Dermis blood vessel endothelial cell (primary cell): Measurements from ENCODE around the gene WDR27. TPM values are rescaled to one million over a fixed set of nuclear protein-coding genes. Genes with fewer than 3 reads are reported as not detected.

Experiments
- DNase-seq: peaks from one replicate; pipeline ENCODE4 v3.0.0; 2010
- total RNA-seq: library from RNA; depleted of rRNA; stranded (reverse); fragments of >200 nt; gene quantifications from 2 replicates; pipeline ENCODE4 v1.2.3, GENCODE V29; 2014

WDR27 gene
- total RNA-seq, 1 donor from 2014 or later = 39.5 TPM

DNA sequence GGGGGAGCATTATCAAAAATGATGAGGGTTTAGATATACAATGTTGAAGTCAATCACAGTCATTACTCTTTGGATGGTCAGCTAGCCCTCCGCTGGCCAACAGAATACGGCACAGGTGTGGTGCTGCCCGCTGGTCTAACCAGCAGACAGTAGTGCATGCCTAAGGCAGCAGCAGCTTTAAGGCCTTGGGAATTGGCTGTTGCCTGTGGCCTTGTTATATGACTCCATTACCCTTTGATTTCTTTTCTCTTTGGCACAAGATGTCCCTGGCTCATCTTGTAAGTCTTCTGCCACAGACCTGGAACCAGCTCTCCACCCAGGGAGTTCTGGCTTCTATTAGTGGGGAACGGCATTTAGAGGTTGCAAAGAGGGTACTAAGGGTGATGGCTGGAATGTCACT is 110.2 kb downstream of the WDR27 start:
- no peak for DNase-seq

DNA sequence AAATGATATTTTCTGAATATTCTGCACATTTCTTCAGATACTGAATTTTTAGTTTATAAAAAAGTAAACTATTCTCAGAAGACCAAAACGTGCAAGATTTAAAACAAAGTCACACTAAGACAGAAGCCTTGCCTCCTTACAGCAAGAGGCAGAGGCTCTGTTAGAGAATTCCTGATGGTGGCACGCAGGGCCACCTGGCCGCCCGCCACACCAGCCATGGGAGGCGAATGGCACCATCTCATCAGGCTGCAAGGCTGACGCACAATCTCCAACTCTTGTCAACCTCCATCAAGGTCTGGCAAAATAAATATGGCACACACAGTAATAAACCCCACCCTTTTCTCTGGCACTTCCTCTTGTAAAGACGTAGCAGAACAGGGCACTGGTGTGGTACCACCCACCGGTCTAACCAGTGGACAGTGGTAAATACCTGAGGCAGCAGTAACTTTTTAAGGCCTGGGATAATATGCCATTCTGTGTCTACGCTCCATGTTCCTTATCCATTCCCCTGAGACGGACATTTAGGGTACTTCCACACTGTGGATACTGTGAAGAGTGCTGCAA is 111.4 kb downstream of the WDR27 start:
- DNase-seq = no peak

DNA sequence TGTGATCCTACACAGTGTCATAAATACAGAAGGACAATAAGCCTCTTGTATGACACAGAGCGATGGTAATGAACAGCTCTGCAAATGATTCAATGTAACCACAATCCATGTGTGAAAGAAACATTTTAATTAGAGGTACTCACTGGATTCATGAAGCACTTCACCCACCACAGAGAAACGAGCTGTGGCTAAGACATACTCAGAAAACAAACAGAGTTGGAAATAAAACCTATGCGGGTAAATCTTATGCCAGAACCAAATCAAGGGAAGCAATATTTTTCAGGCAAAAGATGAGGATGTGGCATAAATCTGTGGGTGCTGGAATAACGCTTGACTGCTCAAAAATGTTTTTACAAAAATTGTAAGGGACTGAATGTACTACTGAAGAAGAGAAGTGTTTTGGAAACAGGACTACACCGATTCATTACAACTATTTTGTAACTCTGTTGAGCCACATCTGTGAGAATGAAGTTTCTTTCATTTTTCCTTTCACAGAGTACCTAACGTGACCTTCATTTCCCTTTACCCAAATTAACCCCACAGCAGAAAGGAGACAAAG is 112.1 kb downstream of the WDR27 start:
- DNase-seq = peak; percentile 12

DNA sequence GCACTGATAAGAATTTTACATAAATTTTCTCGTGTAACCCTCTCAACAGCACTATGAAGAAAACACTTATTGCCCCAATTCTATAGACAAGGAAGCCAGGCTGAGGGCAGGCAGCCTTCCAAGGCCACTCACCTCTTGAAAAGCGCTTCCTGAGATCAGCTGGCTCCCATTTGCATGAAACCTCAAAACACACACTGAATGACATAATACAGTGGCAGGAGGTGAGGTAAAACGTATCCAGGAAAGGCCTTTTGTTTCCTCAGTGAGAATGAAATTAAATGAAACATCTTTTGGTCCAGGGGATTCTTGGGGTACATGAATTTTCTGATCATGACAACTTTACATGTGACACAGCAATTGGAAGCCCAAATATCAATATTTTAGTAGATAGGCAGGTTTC is 112.5 kb downstream of the WDR27 start:
- peak; percentile 89 for DNase-seq

DNA sequence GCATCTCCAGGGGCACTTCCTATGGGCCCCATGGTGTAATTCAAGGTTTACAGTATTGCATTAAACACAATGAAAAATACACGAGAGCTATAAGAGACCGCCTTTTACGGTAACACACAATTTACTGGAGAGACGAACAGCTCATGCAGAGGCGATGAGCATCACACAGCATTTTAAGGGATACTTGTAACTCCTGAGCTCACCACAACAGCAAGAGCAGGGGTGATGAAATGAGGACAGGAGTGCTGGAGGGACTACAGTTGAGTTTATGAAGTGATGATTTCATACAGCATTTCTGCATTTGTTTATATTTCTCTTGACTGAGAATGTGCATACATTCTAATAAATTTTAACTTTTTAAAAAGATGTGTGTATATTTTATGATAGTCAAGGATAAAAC is 113.9 kb downstream of the WDR27 start:
- no peak for DNase-seq

DNA sequence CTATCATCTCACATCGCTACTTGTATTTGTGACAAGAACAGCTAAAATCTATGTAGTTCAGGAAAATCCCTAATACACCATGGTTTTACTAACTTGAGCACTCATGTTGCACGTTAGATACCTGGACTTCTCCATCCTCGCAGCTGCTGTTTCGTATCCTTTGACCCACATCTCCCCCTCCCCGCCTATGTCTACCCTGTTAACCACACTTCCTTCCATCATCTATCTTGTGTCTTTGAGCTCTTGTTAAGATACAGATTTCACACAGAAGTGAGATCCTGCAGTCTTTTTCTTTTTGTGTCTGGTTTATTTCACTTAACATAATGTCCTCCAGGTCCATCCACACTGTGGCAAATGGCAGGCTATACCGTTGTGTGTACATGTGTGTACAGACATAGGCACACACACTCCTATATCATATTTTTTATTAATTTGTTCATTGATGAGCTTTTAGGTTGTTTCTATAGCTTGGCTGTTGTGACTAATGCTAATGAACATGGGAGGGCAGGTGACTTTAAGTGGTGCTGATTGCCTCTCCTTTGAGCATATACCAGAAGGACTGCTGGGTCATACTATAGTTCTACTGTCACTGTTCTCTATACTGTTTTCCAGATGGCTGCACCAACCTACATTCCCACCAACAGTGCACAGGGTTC is 117.8 kb downstream of the WDR27 start:
- DNase-seq = no peak

DNA sequence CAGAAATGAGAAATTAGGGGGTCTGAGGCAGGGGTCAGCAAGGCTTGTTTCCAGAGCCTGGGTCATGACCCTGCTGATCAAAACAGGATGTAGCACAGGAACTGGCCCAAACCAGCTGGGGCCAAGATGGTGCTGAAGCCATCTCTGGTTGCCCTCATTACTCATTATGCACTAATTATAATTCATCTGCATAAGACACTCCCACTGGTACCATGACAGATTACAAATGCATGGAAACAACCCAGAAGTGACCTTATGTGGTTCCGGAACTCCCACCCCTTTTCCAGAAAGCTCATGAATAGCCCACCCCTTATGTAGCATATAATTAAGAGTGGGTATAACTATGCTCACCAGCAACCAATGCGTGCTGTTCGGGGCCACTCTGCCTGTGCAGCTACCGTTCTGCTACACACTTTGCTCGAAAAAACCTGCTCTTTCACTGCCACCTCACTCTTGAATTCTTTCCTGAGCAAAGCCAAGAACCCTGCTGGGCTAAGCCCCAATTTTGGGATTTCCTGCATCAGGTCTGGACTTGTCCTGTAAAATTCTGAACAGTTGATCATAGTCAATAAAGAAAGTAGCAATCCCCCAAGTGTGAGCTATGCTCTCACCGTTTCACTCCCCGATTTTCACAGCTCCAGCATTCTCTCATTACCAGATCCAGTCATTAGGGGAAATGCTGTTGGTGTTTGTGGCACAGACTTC is 122.3 kb downstream of the WDR27 start:
- no peak for DNase-seq

DNA sequence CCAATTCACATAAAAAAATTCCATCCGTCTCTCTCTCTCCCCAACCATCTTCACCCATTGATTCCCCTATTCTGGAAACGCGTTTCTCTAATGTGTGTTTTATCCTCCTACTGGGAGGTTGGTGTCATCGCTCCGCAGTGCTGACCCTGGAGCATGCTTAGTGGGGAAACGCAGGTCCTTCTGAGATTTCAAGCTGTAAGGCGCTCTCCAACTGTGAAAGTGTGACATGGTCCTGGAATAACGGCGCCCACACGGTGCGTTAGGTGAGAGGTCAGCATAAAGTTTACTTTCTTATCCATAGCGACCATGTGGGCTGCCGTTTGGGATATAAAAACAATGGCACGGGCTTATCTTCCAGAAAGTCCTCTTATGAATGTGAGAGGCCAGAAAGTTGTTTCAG is 123.9 kb downstream of the WDR27 start:
- peak; percentile 34 for DNase-seq

DNA sequence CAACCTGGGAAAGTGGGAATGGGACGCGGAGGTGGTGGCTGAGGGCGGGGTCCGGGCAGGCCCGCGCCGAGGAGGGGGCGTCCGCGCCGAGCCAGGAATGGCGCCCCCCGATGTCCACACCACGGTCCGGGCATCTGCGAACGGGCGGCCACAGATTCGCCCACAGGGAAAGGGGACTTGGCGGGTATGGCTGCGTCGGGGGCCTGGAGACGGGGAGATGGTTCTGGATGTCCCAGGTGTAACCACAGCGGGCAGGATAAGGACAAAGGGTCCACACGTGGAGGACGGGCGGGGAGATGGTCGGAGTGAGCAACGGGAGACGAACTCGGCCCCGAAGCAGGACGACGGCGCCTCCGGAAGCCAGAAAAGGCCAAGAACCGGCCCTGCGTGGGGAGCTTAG is 124.6 kb downstream of the WDR27 start:
- peak; percentile 7 for DNase-seq

DNA sequence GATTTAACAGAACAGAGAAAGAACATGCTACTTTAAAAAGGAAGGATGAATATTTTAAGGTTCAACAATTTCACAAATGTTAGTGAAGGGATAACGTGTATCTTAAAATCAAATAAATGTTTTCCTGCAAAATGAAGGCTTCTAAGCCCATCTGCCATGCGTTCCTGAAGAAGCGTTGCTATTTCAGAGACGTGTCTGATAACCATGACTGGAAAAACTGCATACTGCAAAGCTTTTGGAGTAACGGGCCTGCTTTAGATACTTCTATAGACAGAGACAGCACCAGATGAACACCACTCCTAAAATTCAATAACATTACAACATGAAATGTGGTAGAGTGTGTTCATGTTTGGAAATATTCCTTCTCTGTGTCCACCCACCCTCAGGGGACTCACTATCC is 126.0 kb downstream of the WDR27 start:
- DNase-seq = no peak

DNA sequence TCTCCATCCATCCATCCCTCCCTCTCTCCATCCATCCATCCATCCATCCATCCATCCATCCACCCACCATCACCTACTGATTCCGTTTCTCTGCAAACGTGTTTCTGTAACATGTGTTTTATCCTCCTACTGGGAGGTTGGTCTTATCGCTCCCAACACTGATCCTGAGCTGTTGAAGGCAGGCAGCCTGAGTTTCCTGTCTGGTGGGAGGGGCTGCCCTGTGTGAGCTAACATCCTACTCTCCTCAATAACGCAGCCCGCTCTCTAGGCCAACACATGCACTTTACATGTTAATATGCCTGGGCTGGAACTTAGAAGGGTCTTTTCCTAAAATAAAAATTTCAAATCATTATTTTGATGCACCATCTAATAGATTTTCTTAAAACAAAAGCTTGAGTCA is 126.5 kb downstream of the WDR27 start:
- peak; percentile 52 for DNase-seq

DNA sequence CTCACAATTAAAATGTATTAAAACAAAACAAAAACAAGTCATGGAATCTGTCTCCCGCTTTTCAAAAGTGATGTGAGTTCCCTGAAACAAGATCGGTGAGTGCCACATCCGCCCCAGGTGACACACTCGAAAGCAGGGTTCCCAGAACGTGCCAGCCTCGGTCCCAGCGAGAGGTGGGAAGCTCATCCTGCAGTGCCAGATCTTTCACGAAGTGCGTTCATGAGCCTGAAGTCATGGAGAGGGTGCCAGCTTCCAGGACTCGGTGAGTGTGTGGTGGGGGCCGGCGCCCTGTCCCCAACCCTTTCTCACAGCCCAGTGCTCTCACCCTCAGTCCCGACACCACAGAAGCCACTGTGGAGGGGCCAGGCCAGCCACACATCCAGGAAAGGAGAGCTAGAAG is 127.4 kb downstream of the WDR27 start:
- no peak for DNase-seq

DNA sequence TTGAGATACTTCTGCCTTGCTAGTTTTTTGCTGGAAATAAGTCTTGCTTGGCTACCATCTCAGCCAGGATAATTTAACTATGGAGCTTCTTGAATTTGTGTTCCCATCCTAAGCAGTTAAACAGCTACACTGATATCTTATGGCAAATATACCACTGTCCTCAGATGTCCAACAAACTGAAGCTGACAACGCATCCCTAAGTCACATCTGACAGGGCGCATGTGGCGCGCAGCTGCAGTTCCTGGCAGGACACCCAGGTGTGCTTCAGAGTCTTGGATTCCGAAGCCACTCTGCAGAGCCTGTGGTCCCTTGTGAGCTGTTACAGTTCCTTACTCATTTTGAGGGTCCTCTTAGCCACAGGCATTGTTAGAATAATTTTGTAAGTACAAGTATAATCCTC is 127.9 kb downstream of the WDR27 start:
- no peak for DNase-seq

DNA sequence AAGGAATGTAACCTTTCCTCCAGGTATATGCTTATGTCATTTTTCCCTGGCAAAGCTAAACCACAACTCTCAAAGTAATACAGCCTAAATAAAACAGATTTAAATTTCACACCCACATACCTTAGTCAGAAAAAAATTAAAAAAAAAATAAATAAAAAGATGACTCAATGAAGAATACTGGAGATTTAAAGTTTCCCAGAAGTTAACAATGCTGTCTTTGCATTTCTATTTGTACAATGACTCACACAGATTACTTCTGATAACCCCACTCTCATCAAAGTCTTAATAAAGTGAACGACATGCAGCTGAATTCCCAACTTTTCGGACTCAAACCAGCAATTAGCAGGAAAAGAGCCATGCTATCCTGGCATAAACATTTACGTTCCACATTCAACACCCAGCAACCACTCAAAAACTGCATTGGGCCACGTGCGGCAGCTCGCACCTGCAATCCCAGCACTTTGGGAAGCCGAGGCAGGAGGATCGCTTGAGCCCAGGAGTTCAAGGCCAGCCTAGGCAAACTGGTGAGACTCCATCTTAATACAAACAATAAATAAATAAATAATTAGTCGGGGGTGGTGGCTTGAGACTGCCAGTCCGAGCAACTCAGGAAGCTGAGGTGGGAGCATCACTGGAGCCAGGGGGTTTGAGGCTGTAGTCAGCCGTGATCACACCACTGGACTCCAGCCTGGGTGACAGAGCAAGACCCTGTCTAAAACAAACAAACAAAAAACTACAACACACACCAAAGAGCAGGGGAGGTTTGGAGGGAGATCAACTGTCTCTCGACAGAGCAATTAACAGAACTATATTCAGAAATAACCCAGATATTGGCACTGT is 130.5 kb downstream of the WDR27 start:
- peak; percentile 65 for DNase-seq

DNA sequence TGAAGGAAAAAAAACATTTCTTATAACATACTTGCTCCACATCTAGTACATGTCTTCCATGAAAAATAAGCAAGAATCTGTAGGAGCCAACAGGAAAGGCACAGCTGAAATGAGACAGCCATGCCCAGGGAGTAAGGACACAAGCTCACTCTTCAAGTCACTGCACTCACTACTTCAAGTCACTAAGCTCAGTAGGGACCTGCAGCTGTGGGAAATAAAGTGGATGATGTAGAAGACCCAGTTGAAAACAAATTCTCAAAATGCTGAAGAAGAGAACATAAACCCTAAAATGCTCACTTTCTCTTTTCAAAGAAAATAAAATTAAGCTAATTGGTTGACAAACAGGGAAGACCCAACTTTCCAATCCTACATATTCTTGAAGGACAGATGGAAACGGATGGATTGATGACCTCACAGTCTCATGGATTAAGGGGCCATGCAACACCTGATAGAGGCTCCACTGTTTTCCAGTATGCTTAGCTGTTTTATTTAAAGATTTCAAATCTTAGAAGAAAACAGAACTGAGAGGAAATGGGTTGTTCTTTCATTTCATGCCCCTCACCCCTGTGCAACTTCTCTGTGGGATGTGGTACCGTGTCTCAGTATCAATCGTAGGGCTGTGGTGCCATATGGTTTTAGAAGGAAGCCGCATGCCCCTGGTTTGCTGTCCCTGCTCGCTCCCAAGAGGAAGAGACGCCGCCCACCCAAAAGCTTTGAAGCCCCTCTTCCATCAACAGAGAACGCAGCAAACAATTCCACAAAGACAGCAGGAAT is 133.3 kb downstream of the WDR27 start:
- DNase-seq = no peak

DNA sequence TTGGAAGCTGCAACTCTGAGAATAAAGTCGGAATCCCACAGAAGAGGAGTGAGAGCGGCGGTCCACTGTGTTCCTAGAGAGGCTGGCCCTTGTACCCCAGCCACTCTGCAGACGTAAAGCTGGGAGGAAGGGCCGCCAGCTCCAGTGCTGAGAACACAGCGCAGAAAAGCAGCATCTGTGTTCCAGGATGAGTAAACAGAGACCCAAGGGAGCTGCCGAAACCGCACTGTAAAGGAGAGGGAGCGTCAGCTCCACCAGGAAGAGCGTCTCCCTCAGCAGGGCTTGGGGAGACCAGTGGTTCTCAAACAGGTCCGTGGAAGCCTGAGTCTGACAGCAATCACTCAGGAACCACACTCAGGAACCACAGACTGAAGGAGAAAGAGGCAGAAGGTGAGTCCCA is 134.0 kb downstream of the WDR27 start:
- no peak for DNase-seq

DNA sequence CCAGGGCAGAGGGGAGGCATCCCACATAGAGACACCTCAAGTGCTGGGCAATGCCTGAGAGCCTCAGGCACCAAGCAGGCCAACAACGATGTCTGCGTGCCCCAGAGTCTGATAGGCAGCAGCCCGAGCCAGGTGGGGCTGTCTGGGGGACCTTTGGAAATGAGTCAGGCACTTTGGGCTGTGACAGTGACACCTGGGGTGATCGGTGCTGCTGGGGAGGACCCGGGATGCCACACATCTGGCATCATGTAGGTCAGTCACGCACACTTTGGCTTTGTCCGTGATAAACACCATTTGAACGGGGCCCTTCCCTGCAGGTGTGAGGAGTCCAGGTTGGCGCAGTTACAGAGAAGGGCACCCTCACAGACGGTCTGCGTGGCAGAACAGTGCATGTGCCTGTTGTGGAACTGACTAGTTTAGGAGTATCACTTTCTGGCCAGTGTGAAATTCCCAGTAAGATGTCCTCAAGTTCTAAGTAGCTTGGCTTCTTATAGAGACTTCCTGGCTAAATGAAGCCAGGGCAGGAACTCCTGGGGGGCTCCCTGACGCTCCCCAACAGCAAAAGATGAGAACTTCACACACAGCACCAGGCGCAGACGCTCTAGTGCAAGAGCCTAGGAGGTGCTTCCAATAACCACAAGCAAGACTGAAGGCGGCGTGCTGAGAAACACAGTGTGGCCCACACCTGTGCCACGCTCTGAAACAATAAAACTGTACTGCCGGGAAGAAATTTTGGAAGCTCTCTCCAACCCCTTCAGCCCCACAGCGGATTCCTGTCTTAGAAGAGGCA is 134.7 kb downstream of the WDR27 start:
- DNase-seq = no peak

DNA sequence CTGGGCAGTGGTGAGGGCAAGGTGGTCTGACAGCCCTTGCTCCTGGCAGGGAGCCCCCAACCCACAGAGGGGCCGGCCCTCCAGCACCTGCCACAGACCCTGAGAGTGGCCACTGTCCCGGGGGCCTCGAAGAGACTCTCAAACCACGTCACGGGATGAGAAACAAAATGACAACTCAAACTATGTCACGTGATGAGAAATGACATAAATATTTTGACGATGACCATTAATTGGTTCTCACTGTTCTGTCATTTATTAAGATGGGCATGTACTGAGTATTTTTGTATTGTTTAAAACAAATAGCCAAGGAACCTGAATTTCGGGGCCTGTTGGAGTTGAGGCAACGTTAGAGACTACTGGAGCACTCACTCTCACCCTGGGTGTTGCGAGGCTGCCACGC is 135.5 kb downstream of the WDR27 start:
- DNase-seq = no peak

DNA sequence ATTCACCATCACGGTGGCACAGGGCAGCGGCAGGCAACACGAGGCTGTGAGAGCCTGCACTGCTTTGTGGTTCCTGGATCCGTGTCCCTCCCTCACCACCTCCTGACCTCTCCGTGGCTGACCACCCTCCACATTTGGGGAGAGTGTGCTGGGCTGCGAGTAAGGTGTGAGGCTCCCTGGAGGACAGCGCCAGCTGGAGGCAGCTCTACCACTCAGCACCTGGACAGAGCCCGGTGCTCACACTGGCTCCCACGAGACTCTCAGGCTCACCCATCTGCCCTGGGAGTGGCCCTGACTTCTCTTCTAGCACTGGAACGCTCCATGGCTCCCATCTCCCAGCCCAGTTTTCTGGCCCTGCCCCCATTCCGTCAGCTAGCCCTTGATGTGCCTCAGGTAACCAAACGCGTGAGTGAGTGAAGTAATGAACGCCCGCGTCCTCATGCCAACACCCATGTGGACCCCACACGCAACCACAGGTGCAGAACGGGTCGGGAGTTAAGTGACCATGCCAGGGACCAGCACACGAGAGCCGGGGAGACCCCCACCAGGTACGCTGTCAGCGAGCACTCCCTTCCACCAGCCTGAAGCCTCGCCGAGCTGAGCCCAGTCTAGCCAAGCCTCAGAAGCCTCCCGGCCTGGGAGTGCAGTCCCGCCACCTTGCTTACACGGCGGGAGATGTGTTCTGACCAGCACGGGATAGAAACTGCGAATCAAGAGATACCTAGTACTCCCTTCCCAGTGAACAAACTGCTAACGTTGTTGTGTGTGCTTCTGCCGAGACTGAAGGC is 137.2 kb downstream of the WDR27 start:
- no peak for DNase-seq

DNA sequence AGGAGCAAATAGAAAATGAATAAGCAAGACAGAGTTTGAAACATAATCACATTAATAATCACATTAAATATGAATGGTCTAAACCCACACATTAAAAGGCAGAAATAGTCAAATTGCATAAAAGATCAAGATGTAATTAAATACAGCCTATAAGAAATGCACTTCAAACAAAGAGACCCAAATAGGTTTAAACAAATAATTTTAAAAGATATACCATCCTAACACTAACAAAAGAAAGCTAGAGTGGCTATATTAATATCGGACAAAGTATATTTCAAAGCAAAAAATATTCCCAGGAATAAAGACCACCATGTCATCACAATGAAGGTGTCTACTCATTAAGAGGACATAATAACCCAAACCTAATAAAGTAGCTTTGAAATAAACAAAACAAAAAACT is 140.2 kb downstream of the WDR27 start:
- no peak for DNase-seq

DNA sequence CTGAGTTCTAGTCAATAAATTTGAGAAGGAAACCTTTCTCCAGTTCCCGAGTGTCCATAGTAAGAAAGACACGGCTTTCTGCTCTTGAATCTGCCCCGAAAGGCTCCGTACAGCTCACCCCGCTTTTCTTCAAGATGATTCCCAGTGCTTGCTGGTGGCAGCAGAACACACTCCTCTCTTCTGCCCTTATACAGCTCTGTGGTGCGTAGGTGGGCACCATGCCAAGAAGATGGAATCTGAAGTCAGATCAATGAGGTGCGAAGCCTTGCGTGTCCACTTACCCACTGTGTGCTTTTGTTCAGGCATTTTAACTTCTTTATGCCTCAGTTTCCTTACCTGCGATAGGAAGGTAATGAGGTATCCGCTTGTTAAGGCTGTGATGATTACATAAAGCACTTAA is 142.2 kb downstream of the WDR27 start:
- DNase-seq = no peak
